ENCODE measurements around the gene PARD3B. TPM values are rescaled to one million over a fixed set of nuclear protein-coding genes. Genes with fewer than 3 reads are reported as not detected.

Gene PARD3B
- total and polyA plus RNA-seq, 2 of the 4 experiments (the other 2 are of a cell fraction) = 3.3 to 15.6 TPM

- Histone ChIP-seq H2BK120ac (ENCODE audit: low read depth, low read length) (no peak overlapping the region), H3K4me3 (ENCODE audit: insufficient read depth, low read depth, low read length) (no peak overlapping the region), H2BK5ac (ENCODE audit: low read depth, low read length, poor library complexity, severe bottlenecking) (no peak overlapping the region), H3K56ac (ENCODE audit: extremely low read depth, insufficient read depth, low read length) (no peak overlapping the region), H3K9me1 (ENCODE audit: insufficient read depth, low read length) (peaks cover 2% of the 10 kb centered on the region; the same call in 1 of the 2 replicates), H3K27ac (ENCODE audit: insufficient read depth, low read length) (no peak overlapping the region), H3K36me3 (ENCODE audit: control insufficient read depth, insufficient read depth, low read length) (no peaks in the 10 kb centered on the region), H4K5ac (ENCODE audit: low read depth, low read length) (no peak overlapping the region), H3K9ac (ENCODE audit: low read depth, low read length) (no peak overlapping the region), H3K4ac (ENCODE audit: low read depth, low read length) (no peak overlapping the region), H2BK15ac (ENCODE audit: low read depth, low read length) (no peak overlapping the region), H3K18ac (ENCODE audit: low read depth, low read length) (no peak overlapping the region), H4K20me1 (ENCODE audit: insufficient read depth, low read length) (peaks cover 3% of the 10 kb centered on the region; the same call in 1 of the 2 replicates), H3K23ac (ENCODE audit: low read depth, low read length) (no peak overlapping the region), H2AK9ac (replicated peaks; ENCODE audit: low read depth, low read length, poor library complexity) (no peak overlapping the region), H2AK5ac (ENCODE audit: low read depth, low read length) (no peak overlapping the region), H3K79me1 (ENCODE audit: low read depth in 1 of 2, low read length in 2 of 2) (peaks cover 35 to 51% of the 10 kb centered on the region in 2 experiments), H3K9me3 (ENCODE audit: control insufficient read depth, insufficient read depth, low read length) (no peaks in the 10 kb centered on the region), H2AFZ (replicated peaks; ENCODE audit: low read length, poor library complexity) (no peak overlapping the region), H2BK20ac (ENCODE audit: low read depth, low read length) (no peak overlapping the region), H3K14ac (replicated peaks; ENCODE audit: low read depth, low read length) (no peak overlapping the region), H4K91ac (ENCODE audit: insufficient read depth, low read depth, low read length) (no peak overlapping the region), H3K4me1 (ENCODE audit: control insufficient read depth, insufficient read depth, low read length) (no peaks in the 10 kb centered on the region; the same call in 1 of the 2 replicates), H4K8ac (ENCODE audit: low read depth in 2 of 2, low read length in 2 of 2) (no peak overlapping the region), H3K27me3 (ENCODE audit: control insufficient read depth, insufficient read depth, low read length) (no peaks in the 10 kb centered on the region), H3K4me2 (ENCODE audit: low read depth, low read length) (no peak overlapping the region)
- no peak for TF ChIP-seq MAFK (IDR thresholded peaks at IDR 0.05; ENCODE audit: low read depth, low read length)
- TF ChIP-seq CEBPB (IDR thresholded peaks at IDR 0.05; ENCODE audit: low read depth, low read length) = no peak
- no peak for TF ChIP-seq POLR2A (IDR thresholded peaks at IDR 0.05; ENCODE audit: low read depth, low read length)
- no peak for TF ChIP-seq CHD1 (IDR thresholded peaks at IDR 0.05; ENCODE audit: low read depth, low read length)
- no peak for TF ChIP-seq MXI1 (IDR thresholded peaks at IDR 0.05; ENCODE audit: borderline replicate concordance, low read depth, low read length)
- TF ChIP-seq FOS (IDR thresholded peaks at IDR 0.05; ENCODE audit: low read depth, low read length) = no peak
- ChIA-PET POLR2A (ENCODE audit: unreplicated experiment) (no interaction called here), CTCF (no interaction called here)
- dilution Hi-C loops (cut with HindIII; ENCODE audit: low sequenced_read_pairs, unreplicated experiment) (no loop called here), intact Hi-C loops (cut with micrococcal nuclease) (no loop called here), in situ Hi-C loops (cut with MboI; ENCODE audit: low sequenced_read_pairs) (no loop called here)
- DNase-seq = no peak
- WGBS, 2 experiments (ENCODE audit: extremely low coverage in 2 of 2, insufficient read length in 1 of 2) = no CpG with 5 or more reads among the region's 4 CpGs
- no TSS peak for BruUV-seq (replicated peaks)
- ATAC-seq (ENCODE audit: low read depth) = no peak
These were observed 70.2 kb downstream of the PARD3B start for GRCh38 chr2:204615456-204615855.
